K562 (cell line): Measurements from ENCODE around the gene CD44. TPM values are rescaled to one million over a fixed set of nuclear protein-coding genes. Genes with fewer than 3 reads are reported as not detected.

Experiments
- ETV1 ChIP-seq: fragments of 450-650 bp; conservative IDR thresholded peaks from 2 replicates; pipeline ENCODE4 v1.6.1; 2016; ENCODE audit warnings: missing genetic modification characterization, control low read depth, low read depth, missing compliant biosample characterization
- RCOR1 ChIP-seq, 2 experiments: IDR thresholded peaks; 2 replicates each; pipeline ENCODE4 v1.6.1; 2012; ENCODE audit warnings: low read depth in 2 of 2, low read length in 2 of 2, borderline replicate concordance in 1 of 2, improper control_type of control experiment in 1 of 2
- SIN3A ChIP-seq, 2 experiments: fragments of 150-350 bp in 1 of 2; IDR thresholded peaks; 2 replicates each; pipeline ENCODE4 v1.6.1; 2011 to 2016; ENCODE audit warnings: borderline replicate concordance in 2 of 2, low read depth in 2 of 2, low read length in 2 of 2, mild to moderate bottlenecking in 2 of 2, moderate library complexity in 2 of 2; ENCODE audit not compliant: control insufficient read depth in 1 of 2
- SMC3 ChIP-seq: conservative IDR thresholded peaks from 2 replicates; pipeline ENCODE4 v1.6.1; 2011; ENCODE audit warnings: low read depth, low read length, improper control_type of control experiment; ENCODE audit not compliant: insufficient read depth
- polyA plus RNA-seq, 8 experiments: library from polyadenylated mRNA; depleted of rRNA in 4 of 8; stranded (reverse) in 5 of 8; unstranded in 3 of 8; fragments of >200 nt; fragmentation: Nextera tagmentation in 2 of 8; fragmentation: Illumina TruSeq in 1 of 8; extraction: Ambion mirVana in 2 of 8; extraction: Trizol in 1 of 8; gene quantifications; 2 replicates each; pipeline versions ENCODE4 v1.2.1 to v1.2.3, GENCODE V29; 2011 to 2014; ENCODE audit warnings: inconsistent platforms in 1 of 8, missing spikeins in 1 of 8
- total RNA-seq, 7 experiments: library from RNA; depleted of rRNA in 6 of 7; stranded (reverse); fragments of >200 nt in 6 of 7; fragmentation: Illumina TruSeq in 2 of 7; extraction: Trizol in 2 of 7; gene quantifications; 2 replicates each; pipeline versions ENCODE4 v1.2.1 to v1.2.3, GENCODE V29; 2011 to 2021; ENCODE audit warnings: low replicate concordance in 1 of 7
- TF ChIP-seq, protein P1 (sequence below): sonication (generic); formaldehyde crosslinking; IDR thresholded peaks from 2 replicates; pipeline ENCODE4 v1.8.1; 2023; ENCODE audit warnings: mild to moderate bottlenecking, missing genetic modification reagents
- TF ChIP-seq, protein P2 (sequence below): fragments of 450-650 bp; formaldehyde crosslinking; IDR thresholded peaks from 2 replicates; pipeline ENCODE4 v1.4.0; 2020; ENCODE audit warnings: mild to moderate bottlenecking, moderate library complexity

CD44 gene
- total and polyA plus RNA-seq, 9 of the 15 experiments (the other 6 are each of a cell fraction or from before 2014, with no cell fraction given): 1.2 to 13.9 (median 3.0) TPM

DNA sequence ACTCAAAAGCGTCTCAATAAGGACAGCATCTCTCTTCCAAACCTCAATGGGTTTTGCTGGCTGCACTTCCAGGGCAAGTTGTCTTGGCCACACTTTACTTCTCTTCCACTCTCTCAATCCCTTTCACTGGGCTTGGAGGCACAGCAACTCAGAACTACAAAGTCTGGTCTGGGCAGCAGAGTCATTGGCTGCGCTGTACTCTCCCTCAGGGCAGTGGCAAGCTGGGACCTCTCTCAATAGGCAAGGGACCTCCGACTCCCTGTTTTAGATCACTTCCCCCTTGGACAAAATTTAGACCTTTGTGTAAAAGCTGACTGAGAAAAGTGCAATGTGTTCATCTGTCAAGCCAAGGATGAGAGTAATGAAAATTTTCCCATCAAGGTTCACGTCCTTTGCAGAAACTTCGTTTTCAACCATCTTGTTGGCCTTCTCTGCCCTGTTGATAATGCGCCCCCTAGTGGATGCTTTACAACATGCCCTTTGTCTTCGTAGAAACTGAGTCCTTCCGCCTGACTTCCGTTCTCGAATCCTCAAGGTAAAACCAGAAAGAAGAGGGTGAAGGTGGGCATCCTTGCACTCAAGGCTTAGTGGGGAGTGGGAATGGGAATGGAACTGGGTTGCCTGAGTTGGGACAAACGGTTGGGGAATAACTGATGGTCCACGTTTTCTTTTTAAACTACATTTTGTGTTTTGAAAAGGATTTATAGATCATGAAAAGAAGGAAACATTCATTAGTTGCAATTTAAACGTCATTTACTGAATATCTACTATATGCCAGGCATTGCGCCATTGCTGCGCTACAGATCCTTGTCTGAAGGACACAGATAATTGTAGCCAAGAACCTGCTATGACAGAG is 99.1 kb downstream of the CD44 start (continued):
- TF ChIP-seq SMC3 (peak; percentile 71), ETV1 (tag) (0 out of 2 replicates have a peak, but pooled peaks have one; percentile 12), SIN3A (IDR thresholded peaks at IDR 0.05; ENCODE audit: borderline replicate concordance in 2 of 2, control insufficient read depth in 1 of 2, low read depth in 2 of 2, low read length in 2 of 2) (no peak), RCOR1 (IDR thresholded peaks at IDR 0.05; ENCODE audit: borderline replicate concordance in 1 of 2, low read depth in 2 of 2, low read length in 2 of 2) (peak in 1 of 2 experiments; percentile 30; a peak in 1 of 4 replicates)
- TF ChIP-seq, protein P1, sequence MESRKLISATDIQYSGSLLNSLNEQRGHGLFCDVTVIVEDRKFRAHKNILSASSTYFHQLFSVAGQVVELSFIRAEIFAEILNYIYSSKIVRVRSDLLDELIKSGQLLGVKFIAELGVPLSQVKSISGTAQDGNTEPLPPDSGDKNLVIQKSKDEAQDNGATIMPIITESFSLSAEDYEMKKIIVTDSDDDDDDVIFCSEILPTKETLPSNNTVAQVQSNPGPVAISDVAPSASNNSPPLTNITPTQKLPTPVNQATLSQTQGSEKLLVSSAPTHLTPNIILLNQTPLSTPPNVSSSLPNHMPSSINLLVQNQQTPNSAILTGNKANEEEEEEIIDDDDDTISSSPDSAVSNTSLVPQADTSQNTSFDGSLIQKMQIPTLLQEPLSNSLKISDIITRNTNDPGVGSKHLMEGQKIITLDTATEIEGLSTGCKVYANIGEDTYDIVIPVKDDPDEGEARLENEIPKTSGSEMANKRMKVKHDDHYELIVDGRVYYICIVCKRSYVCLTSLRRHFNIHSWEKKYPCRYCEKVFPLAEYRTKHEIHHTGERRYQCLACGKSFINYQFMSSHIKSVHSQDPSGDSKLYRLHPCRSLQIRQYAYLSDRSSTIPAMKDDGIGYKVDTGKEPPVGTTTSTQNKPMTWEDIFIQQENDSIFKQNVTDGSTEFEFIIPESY (CRISPR knock-in tag): 0 out of 2 replicates have a peak, but pooled peaks have one; percentile 14
- TF ChIP-seq, protein P2, sequence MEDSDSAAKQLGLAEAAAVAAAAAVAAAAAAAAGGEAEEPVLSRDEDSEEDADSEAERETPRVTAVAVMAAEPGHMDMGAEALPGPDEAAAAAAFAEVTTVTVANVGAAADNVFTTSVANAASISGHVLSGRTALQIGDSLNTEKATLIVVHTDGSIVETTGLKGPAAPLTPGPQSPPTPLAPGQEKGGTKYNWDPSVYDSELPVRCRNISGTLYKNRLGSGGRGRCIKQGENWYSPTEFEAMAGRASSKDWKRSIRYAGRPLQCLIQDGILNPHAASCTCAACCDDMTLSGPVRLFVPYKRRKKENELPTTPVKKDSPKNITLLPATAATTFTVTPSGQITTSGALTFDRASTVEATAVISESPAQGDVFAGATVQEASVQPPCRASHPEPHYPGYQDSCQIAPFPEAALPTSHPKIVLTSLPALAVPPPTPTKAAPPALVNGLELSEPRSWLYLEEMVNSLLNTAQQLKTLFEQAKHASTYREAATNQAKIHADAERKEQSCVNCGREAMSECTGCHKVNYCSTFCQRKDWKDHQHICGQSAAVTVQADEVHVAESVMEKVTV (CRISPR knock-in tag): peak; percentile 71
- TF ChIP-seq, all 486 proteins: peak for 10
